Parathyroid adenoma (tissue), 2 donors: ENCODE results near the gene LPIN1.

Experiments
- H2AFZ ChIP-seq: fragments of 300-600 bp; sonication (generic); one replicate; pipeline ENCODE4 v1.7.0; 2017; ENCODE audit warnings: antibody characterized with exemption, mild to moderate bottlenecking
- H3K27ac ChIP-seq: fragments of 300-600 bp; sonication (generic); one replicate; pipeline ENCODE4 v1.7.0; 2017
- H3K27me3 ChIP-seq: fragments of 300-600 bp; sonication (generic); one replicate; pipeline ENCODE4 v1.7.0; 2017; ENCODE audit warnings: low read length; ENCODE audit not compliant: control insufficient read depth, insufficient read depth
- H3K36me3 ChIP-seq: fragments of 300-600 bp; sonication (generic); one replicate; pipeline ENCODE4 v1.7.0; 2017; ENCODE audit warnings: low read length; ENCODE audit not compliant: control insufficient read depth, insufficient read depth
- H3K4me1 ChIP-seq: fragments of 300-600 bp; sonication (generic); one replicate; pipeline ENCODE4 v1.7.0; 2017; ENCODE audit warnings: control low read depth
- H3K4me2 ChIP-seq: fragments of 300-600 bp; sonication (generic); one replicate; pipeline ENCODE4 v1.7.0; 2017; ENCODE audit warnings: low read length
- H3K4me3 ChIP-seq: fragments of 300-600 bp; sonication (generic); one replicate; pipeline ENCODE4 v1.7.0; 2017; ENCODE audit warnings: low read depth, low read length
- H3K79me2 ChIP-seq: fragments of 300-600 bp; sonication (generic); one replicate; pipeline ENCODE4 v1.7.0; 2017; ENCODE audit warnings: control low read depth
- H3K9ac ChIP-seq: fragments of 300-600 bp; sonication (generic); one replicate; pipeline ENCODE4 v1.7.0; 2017; ENCODE audit warnings: mild to moderate bottlenecking
- H3K9me3 ChIP-seq: fragments of 300-600 bp; sonication (generic); one replicate; pipeline ENCODE4 v1.7.0; 2017; ENCODE audit warnings: low read length; ENCODE audit not compliant: control insufficient read depth
- CTCF ChIP-seq: fragments of 300-600 bp; sonication (generic); IDR thresholded peaks from one replicate; pipeline ENCODE4 v1.7.0; 2017; ENCODE audit warnings: antibody characterized with exemption, mild to moderate bottlenecking
- donor health status: primary hyperparathyroidism.

Gene LPIN1

GRCh38 chr2:11764359-11764758 lies 17.9 kb downstream of the LPIN1 start:
- Histone ChIP-seq H3K27me3 (no peaks in the 10 kb centered on the region), H3K27ac (no peak overlapping the region), H3K9ac (no peak overlapping the region), H3K4me2 (no peak overlapping the region), H3K4me1 (no peaks in the 10 kb centered on the region), H3K9me3 (no peaks in the 10 kb centered on the region), H3K79me2 (peaks cover 14% of the 10 kb centered on the region), H2AFZ (no peak overlapping the region), H3K36me3 (no peaks in the 10 kb centered on the region), H3K4me3 (no peak overlapping the region)
- TF ChIP-seq CTCF = no peak

- no peak overlapping the region for H2AFZ ChIP-seq
- H3K79me2 ChIP-seq = peaks cover 14% of the 10 kb centered on the region
- H3K9me3 ChIP-seq = no peaks in the 10 kb centered on the region
- no peaks in the 10 kb centered on the region for H3K27me3 ChIP-seq
- H3K4me2 ChIP-seq = no peak overlapping the region
- no peak overlapping the region for H3K9ac ChIP-seq
- H3K4me3 ChIP-seq = no peak overlapping the region
- no peaks in the 10 kb centered on the region for H3K36me3 ChIP-seq
- H3K27ac ChIP-seq = no peak overlapping the region
- H3K4me1 ChIP-seq = no peaks in the 10 kb centered on the region
- TF ChIP-seq CTCF = no peak
These were observed 18.5 kb downstream of the LPIN1 start for GRCh38 chr2:11764920-11765319.

GRCh38 chr2:11765501-11765900 lies 19.1 kb downstream of the LPIN1 start:
- no peaks in the 10 kb centered on the region for H3K4me1 ChIP-seq
- H3K27me3 ChIP-seq = no peaks in the 10 kb centered on the region
- no peak overlapping the region for H3K4me3 ChIP-seq
- H3K9me3 ChIP-seq = no peaks in the 10 kb centered on the region
- no peak overlapping the region for H2AFZ ChIP-seq
- H3K9ac ChIP-seq = no peak overlapping the region
- peaks cover 12% of the 10 kb centered on the region for H3K79me2 ChIP-seq
- H3K27ac ChIP-seq = no peak overlapping the region
- TF ChIP-seq CTCF = no peak
- H3K36me3 ChIP-seq = no peaks in the 10 kb centered on the region
- H3K4me2 ChIP-seq = no peak overlapping the region

GRCh38 chr2:11766016-11766415 lies 19.6 kb downstream of the LPIN1 start:
- no peak overlapping the region for H3K4me3 ChIP-seq
- no peak overlapping the region for H3K9ac ChIP-seq
- H3K9me3 ChIP-seq = no peaks in the 10 kb centered on the region
- no peak overlapping the region for H2AFZ ChIP-seq
- no peaks in the 10 kb centered on the region for H3K36me3 ChIP-seq
- no peak overlapping the region for H3K27ac ChIP-seq
- TF ChIP-seq CTCF = no peak
- H3K27me3 ChIP-seq = no peaks in the 10 kb centered on the region
- H3K79me2 ChIP-seq = peaks cover 8% of the 10 kb centered on the region
- no peak overlapping the region for H3K4me2 ChIP-seq
- no peaks in the 10 kb centered on the region for H3K4me1 ChIP-seq

GRCh38 chr2:11767779-11768178 lies 21.3 kb downstream of the LPIN1 start:
- Histone ChIP-seq H3K4me3 (no peak overlapping the region), H3K79me2 (peaks cover 8% of the 10 kb centered on the region), H2AFZ (no peak overlapping the region), H3K9ac (no peak overlapping the region), H3K27ac (no peak overlapping the region), H3K36me3 (no peaks in the 10 kb centered on the region), H3K4me2 (no peak overlapping the region), H3K27me3 (no peaks in the 10 kb centered on the region), H3K4me1 (no peaks in the 10 kb centered on the region), H3K9me3 (no peaks in the 10 kb centered on the region)
- no peak for TF ChIP-seq CTCF
